Measurements from ENCODE around the gene MYLK.

MYLK gene

DNA sequence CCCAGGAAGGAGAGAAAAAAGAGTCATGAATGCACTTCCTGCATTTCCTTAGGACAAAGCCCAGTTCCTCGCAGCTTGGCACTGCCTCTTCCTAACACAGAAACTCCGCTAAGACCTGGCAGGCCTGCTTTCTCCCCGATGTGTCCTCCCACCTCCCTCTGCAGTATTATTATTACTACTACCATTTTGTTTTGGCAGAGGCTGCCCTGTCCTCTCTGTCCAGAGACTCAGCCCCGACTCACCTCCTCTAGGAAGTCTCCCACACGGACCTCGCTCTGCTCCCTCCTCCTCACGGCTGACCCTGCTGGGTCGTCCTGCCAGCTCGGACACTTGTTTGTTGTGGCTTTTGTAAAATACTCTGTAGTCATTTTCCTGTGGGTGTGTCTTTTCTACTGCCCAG is 192.1 kb downstream of the MYLK start:
- no peak overlapping the region for H3K27ac ChIP-seq (ENCODE audit: low read depth, low read length, severe bottlenecking)
- H3K4me1 ChIP-seq (ENCODE audit: control insufficient read depth, insufficient read depth, low read length, poor library complexity, severe bottlenecking) = peaks cover 69% of the 10 kb centered on the region
- H3K36me3 ChIP-seq (ENCODE audit: control insufficient read depth, insufficient read depth, low read length) = no peaks in the 10 kb centered on the region
- H3K9me3 ChIP-seq (ENCODE audit: control insufficient read depth, low read length) = no peaks in the 10 kb centered on the region
- WGBS, 2 experiments (ENCODE audit: insufficient coverage in 2 of 2) = 80 to 88% methylated on average over 2 to 3 of the region's 9 CpGs
- H3K4me3 ChIP-seq (ENCODE audit: extremely low read depth, insufficient read depth, low read length, poor library complexity, severe bottlenecking) = no peak overlapping the region

DNA sequence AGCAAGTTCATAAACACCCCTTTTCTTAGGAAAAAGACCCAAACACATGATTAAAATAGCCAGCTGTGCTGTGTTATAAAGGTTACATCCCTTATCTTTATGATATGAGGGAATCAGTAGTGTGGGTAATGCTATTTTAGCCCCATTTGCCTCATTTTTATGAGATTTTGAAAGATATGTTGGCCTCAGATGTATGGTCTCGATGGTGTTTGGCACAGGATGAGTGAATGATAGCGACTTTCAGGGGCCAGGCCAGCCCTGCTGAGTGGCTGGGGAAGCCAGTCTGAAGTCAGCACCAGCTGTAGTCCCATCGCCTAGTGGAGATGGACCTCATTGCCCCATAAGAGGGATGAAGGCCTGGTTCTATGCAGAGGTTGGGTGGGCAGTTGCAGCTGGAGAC is 194.3 kb downstream of the MYLK start:
- Histone ChIP-seq H3K9me3 (ENCODE audit: control insufficient read depth, low read length) (no peaks in the 10 kb centered on the region), H3K36me3 (ENCODE audit: control insufficient read depth, insufficient read depth, low read length) (no peaks in the 10 kb centered on the region), H3K27ac (ENCODE audit: low read depth, low read length, severe bottlenecking) (no peak overlapping the region), H3K4me3 (ENCODE audit: extremely low read depth, insufficient read depth, low read length, poor library complexity, severe bottlenecking) (no peak overlapping the region), H3K4me1 (ENCODE audit: control insufficient read depth, insufficient read depth, low read length, poor library complexity, severe bottlenecking) (peaks cover 47% of the 10 kb centered on the region)
- 86 to 96% methylated on average over 2 to 3 of the region's 3 CpGs for WGBS, 2 experiments (ENCODE audit: insufficient coverage in 2 of 2)

DNA sequence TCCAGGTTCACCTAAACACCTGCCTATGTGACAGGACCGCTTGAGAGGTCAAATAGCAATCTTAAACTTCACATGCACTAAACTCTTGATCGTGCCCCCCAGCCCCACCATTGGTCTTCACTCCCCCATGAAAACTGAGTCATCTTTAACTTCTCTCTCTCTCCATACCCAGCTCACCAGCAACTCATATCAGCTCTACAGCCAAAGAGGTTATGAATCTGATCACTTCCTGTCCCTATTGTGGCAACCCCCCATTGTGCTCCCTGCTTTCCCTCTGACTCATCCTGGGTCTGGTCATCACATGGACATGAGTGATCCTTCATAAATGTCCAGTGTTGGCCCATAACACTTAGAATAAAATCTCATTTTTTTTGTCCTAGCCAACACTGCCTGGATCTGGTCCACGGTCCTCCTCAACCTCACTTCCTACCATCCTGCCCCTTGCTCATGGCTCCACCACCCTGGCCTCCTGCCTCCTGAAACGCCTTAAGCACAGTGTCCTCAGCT is 195.8 kb downstream of the MYLK start:
- Histone ChIP-seq H3K9me3 (ENCODE audit: control insufficient read depth, low read length) (no peaks in the 10 kb centered on the region), H3K4me1 (ENCODE audit: control insufficient read depth, insufficient read depth, low read length, poor library complexity, severe bottlenecking) (peaks cover 37% of the 10 kb centered on the region), H3K4me3 (ENCODE audit: extremely low read depth, insufficient read depth, low read length, poor library complexity, severe bottlenecking) (no peak overlapping the region), H3K27ac (ENCODE audit: low read depth, low read length, severe bottlenecking) (no peak overlapping the region), H3K36me3 (ENCODE audit: control insufficient read depth, insufficient read depth, low read length) (no peaks in the 10 kb centered on the region)
- WGBS, 2 experiments (ENCODE audit: insufficient coverage in 2 of 2) = 93 to 95% methylated on average over 4 of the region's 4 CpGs

DNA sequence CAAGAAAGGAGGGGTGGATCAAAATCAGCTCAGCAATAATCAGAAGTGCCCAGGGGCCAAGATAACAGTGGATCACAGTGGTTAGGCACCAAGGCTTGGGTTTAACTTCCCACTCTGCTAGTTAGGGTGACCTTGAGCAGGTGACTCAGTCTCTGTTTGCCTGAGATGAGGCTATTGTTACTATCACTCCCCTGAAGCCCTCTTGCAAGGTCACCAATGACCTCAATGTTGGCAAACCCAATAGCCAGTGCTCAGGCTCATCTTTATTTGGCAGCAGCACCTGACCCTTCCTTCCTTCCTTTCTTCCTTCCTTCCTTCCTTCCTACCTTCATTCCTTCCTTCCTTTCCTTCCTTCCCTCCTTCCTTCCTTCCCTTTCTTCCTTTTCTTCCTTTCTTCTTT is 196.8 kb downstream of the MYLK start:
- H3K4me1 ChIP-seq (ENCODE audit: control insufficient read depth, insufficient read depth, low read length, poor library complexity, severe bottlenecking) = peaks cover 30% of the 10 kb centered on the region
- H3K36me3 ChIP-seq (ENCODE audit: control insufficient read depth, insufficient read depth, low read length) = no peaks in the 10 kb centered on the region
- H3K27ac ChIP-seq (ENCODE audit: low read depth, low read length, severe bottlenecking) = no peak overlapping the region
- H3K4me3 ChIP-seq (ENCODE audit: extremely low read depth, insufficient read depth, low read length, poor library complexity, severe bottlenecking) = no peak overlapping the region
- no peaks in the 10 kb centered on the region for H3K9me3 ChIP-seq (ENCODE audit: control insufficient read depth, low read length)

DNA sequence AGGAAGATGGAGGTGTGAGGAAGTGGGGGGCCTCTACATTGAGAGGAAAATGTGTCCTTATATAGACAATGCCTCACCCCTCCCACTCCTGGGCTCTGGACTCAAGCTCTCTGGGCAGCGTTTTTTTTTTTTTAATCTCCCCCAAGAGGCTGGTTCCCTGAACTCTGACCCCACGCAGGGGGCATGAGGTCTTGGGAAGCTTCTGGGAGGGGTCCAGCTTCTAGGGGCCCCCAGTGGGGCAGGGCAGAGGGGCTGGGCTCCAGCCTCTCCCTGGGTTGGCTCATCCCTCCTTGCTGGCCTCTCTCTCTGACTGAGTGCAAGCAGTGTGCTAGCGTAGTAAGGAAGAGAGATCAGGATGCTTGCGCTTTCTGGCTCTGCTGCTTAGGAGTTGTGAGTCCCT is 197.9 kb downstream of the MYLK start:
- Histone ChIP-seq H3K27ac (ENCODE audit: low read depth, low read length, severe bottlenecking) (no peak overlapping the region), H3K36me3 (ENCODE audit: control insufficient read depth, insufficient read depth, low read length) (peaks cover 6% of the 10 kb centered on the region), H3K9me3 (ENCODE audit: control insufficient read depth, low read length) (no peaks in the 10 kb centered on the region), H3K4me3 (ENCODE audit: extremely low read depth, insufficient read depth, low read length, poor library complexity, severe bottlenecking) (no peak overlapping the region), H3K4me1 (ENCODE audit: control insufficient read depth, insufficient read depth, low read length, poor library complexity, severe bottlenecking) (peaks cover 25% of the 10 kb centered on the region)
- WGBS, 2 experiments (ENCODE audit: insufficient coverage in 2 of 2) = 76 to 85% methylated on average over 3 of the region's 4 CpGs

DNA sequence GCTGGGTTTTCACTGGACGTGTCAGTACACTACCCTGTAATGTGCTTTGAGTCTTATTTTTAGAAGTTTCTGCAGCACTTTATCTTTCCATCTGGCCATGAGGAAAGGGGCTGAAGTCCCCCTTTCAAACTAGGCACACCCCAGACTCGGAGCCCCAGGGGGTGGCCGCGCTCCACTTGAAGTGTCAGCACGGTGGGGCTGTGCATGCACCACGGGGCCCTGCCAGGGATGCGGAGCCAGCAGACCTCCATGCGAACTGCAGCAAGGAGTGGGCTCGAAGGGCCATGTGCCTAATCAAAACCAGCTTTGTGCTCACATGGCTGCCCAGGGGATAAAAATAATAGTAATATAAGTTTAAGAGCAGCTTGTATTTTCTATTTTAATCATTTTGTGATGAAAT is 198.4 kb downstream of the MYLK start:
- Histone ChIP-seq H3K9me3 (ENCODE audit: control insufficient read depth, low read length) (no peaks in the 10 kb centered on the region), H3K4me1 (ENCODE audit: control insufficient read depth, insufficient read depth, low read length, poor library complexity, severe bottlenecking) (peaks cover 25% of the 10 kb centered on the region), H3K27ac (ENCODE audit: low read depth, low read length, severe bottlenecking) (no peak overlapping the region), H3K36me3 (ENCODE audit: control insufficient read depth, insufficient read depth, low read length) (peaks cover 9% of the 10 kb centered on the region), H3K4me3 (ENCODE audit: extremely low read depth, insufficient read depth, low read length, poor library complexity, severe bottlenecking) (no peak overlapping the region)
- WGBS, 2 experiments (ENCODE audit: insufficient coverage in 2 of 2) = 99 to 100% methylated on average over 7 to 8 of the region's 9 CpGs

DNA sequence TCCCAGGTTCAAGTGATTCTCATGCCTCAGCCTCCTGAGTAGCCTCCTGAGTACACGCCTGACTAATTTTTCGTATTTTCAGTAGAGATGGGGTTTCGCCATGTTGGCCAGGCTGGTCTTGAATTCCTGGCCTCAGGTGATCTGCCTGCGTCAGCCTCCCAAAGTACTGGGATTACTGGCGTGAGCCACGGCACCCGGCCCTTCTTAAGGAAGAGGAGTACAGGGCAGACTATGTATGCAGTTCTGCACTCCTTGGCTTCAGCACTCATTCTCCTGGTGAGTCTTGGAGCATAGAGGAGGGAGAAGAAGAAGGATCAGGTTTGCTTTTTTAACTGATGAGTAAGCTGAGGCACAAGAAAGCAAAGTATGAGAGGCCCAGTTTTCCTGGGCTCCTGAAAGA is 199.5 kb downstream of the MYLK start:
- Histone ChIP-seq H3K27ac (ENCODE audit: low read depth, low read length, severe bottlenecking) (no peak overlapping the region), H3K36me3 (ENCODE audit: control insufficient read depth, insufficient read depth, low read length) (peaks cover 9% of the 10 kb centered on the region), H3K4me3 (ENCODE audit: extremely low read depth, insufficient read depth, low read length, poor library complexity, severe bottlenecking) (no peak overlapping the region), H3K4me1 (ENCODE audit: control insufficient read depth, insufficient read depth, low read length, poor library complexity, severe bottlenecking) (peaks cover 25% of the 10 kb centered on the region), H3K9me3 (ENCODE audit: control insufficient read depth, low read length) (no peaks in the 10 kb centered on the region)
- 78 to 92% methylated on average over 7 of the region's 7 CpGs for WGBS, 2 experiments (ENCODE audit: insufficient coverage in 2 of 2)

DNA sequence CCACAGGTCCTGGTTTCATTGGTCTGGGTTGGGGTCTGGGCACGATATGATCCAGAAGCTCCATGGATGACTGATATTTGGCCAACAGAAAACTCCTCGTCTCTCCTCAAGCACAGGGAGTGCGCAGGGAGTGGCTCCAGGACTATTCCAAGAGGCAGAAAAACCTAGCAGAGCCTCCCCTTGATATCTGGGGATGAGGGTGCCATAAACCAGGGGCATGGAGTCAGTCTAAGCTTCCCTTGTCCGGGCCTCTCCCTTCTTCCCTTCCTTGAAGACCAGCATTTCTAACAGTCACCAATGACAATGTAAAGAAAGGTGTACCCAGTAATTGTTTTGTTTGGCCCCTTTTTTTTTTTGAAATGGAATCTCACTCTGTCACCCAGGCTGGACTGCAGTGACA is 199.9 kb downstream of the MYLK start:
- Histone ChIP-seq H3K27ac (ENCODE audit: low read depth, low read length, severe bottlenecking) (no peak overlapping the region), H3K9me3 (ENCODE audit: control insufficient read depth, low read length) (no peaks in the 10 kb centered on the region), H3K4me1 (ENCODE audit: control insufficient read depth, insufficient read depth, low read length, poor library complexity, severe bottlenecking) (peaks cover 24% of the 10 kb centered on the region), H3K36me3 (ENCODE audit: control insufficient read depth, insufficient read depth, low read length) (peaks cover 9% of the 10 kb centered on the region), H3K4me3 (ENCODE audit: extremely low read depth, insufficient read depth, low read length, poor library complexity, severe bottlenecking) (no peak overlapping the region)
- 100% methylated on average over 3 to 4 of the region's 4 CpGs for WGBS, 2 experiments (ENCODE audit: insufficient coverage in 2 of 2)

DNA sequence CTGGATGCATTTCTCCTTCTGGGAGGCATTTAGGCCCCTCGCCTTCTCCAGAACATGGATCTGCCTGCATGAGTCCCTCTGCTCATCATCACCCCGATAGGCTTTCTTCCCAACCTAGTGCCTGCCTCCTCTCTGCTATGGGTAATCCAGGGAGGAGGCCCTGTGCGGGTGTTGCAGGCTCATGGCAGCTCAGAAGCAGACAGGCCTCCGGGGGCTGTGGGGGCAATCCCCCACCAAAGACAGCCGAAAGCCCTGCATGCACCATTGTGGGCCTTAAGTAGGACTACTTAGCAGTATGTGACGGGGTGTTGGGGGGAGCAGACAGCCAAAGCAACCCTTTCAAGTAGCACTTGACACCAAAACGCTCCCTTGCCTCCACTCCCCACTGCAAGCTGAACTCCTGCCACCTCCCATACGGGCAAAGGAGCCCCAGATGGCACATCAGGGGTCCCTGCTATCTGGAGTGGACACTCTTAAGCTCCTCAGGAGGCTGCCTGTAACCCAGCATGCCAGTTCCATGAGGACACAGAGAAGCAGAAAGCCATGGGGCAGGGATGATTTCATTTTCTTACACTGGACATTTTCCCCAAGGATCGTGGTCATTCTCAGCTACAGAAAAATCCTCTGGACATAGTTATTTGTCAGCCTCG is 200.5 kb downstream of the MYLK start:
- WGBS, 2 experiments (ENCODE audit: insufficient coverage in 2 of 2) = 90 to 93% methylated on average over 6 to 10 of the region's 10 CpGs

DNA sequence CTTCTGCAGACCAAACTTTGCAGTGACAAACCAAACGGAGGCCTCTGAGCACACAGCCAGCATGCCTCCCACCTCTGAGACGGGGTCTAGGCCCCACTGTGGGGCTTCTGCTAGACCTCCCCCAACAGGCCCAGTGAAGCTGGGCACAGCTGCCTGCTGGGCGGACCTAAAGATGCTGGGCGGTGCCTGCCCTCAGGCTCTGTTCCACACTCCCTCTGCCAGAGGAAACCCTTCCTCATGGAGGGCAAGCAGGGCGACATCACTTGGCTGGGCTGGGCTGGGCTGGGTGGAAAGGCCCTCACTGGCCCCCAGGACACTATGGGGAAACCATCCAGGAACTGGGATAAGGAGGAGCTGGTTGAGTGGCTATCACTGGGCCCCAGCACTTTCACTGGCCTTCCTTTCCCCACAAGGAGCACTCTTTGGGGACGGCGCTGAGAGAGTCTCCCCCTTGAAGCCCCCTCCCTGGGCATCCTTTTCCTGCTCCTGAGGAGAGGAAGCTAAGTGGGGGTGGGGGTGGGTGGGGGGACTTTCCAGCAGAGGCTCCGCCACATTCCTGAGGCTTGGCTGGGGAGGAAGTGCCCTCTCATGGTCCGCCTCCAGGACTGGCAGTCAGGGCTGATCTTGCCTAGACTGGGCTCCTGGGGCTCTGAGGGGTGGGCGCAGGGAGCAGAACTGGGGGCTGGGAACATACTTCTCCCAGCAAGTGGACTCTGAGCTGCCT is 201.2 kb downstream of the MYLK start:
- peaks cover 9% of the 10 kb centered on the region for H3K36me3 ChIP-seq (ENCODE audit: control insufficient read depth, insufficient read depth, low read length)
- H3K4me1 ChIP-seq (ENCODE audit: control insufficient read depth, insufficient read depth, low read length, poor library complexity, severe bottlenecking) = peaks cover 19% of the 10 kb centered on the region
- no peak overlapping the region for H3K27ac ChIP-seq (ENCODE audit: low read depth, low read length, severe bottlenecking)
- WGBS, 2 experiments (ENCODE audit: insufficient coverage in 2 of 2) = 93 to 97% methylated on average over 4 of the region's 10 CpGs
- no peaks in the 10 kb centered on the region for H3K9me3 ChIP-seq (ENCODE audit: control insufficient read depth, low read length)
- H3K4me3 ChIP-seq (ENCODE audit: extremely low read depth, insufficient read depth, low read length, poor library complexity, severe bottlenecking) = no peak overlapping the region

More for the DNA sequence above, 200.5 kb downstream of the MYLK start:
- Histone ChIP-seq H3K27ac (ENCODE audit: low read depth, low read length, severe bottlenecking) (no peak overlapping the region), H3K4me3 (ENCODE audit: extremely low read depth, insufficient read depth, low read length, poor library complexity, severe bottlenecking) (no peak overlapping the region), H3K9me3 (ENCODE audit: control insufficient read depth, low read length) (no peaks in the 10 kb centered on the region), H3K4me1 (ENCODE audit: control insufficient read depth, insufficient read depth, low read length, poor library complexity, severe bottlenecking) (peaks cover 21% of the 10 kb centered on the region), H3K36me3 (ENCODE audit: control insufficient read depth, insufficient read depth, low read length) (peaks cover 9% of the 10 kb centered on the region)

DNA sequence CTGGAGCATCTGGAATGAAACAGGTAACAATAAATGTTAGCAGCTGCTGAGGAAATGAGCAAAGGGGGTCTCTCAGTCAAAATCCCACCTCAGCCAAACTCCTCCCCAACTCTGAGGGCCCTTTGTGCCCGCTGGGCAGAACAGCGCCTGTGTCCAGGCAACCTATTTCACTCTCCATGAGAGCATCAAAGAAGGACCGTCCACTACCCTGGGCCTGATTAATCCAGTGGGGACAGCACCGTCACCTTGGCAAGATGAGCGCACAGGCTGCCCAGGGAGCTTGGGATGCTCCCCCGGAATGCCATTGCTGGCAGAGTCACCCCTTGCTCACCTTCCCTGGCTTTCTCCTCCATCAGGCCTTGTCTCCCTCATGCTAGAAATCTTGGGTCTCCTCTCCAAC is 201.8 kb downstream of the MYLK start:
- H3K4me3 ChIP-seq (ENCODE audit: extremely low read depth, insufficient read depth, low read length, poor library complexity, severe bottlenecking) = no peak overlapping the region
- H3K36me3 ChIP-seq (ENCODE audit: control insufficient read depth, insufficient read depth, low read length) = peaks cover 9% of the 10 kb centered on the region
- WGBS, 2 experiments (ENCODE audit: insufficient coverage in 2 of 2) = 95 to 100% methylated on average over 4 to 6 of the region's 6 CpGs
- no peaks in the 10 kb centered on the region for H3K9me3 ChIP-seq (ENCODE audit: control insufficient read depth, low read length)
- H3K4me1 ChIP-seq (ENCODE audit: control insufficient read depth, insufficient read depth, low read length, poor library complexity, severe bottlenecking) = peaks cover 14% of the 10 kb centered on the region
- H3K27ac ChIP-seq (ENCODE audit: low read depth, low read length, severe bottlenecking) = no peak overlapping the region
